ENCODE results near the gene MARVELD2. TPM values are rescaled to one million over a fixed set of nuclear protein-coding genes. Genes with fewer than 3 reads are reported as not detected.
A peak's percentile ranks its signal among the peaks of the same experiment; 100 is the strongest.
"Not testable (repeated sequence)": the region's sequence is repeated elsewhere in the genome, so short reads cannot be mapped to it uniquely, and the experiment has no call there.

The MARVELD2 gene
- total RNA-seq, 3 donors from 2014 or later: 22.9 to 63.1 (median 48.0) TPM

DNA sequence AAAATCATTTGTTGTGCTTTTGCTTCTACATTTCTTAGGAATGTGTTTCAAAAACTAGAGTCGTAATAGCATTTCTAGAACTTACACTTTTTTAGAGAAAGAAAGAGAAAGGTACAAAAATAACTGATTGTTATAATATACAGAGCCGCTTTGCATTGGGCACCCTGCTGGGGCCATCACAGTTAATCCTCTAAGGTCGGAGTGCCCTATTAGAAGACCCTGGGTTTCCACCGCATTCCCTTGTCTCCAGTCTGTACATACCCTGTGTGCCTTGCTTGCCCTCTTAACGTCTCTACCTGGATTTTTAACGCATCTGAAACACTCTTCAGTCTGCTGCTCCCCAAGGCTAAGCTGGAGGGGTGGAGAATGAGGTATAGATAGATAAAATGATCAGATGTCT is 1.3 kb downstream of the MARVELD2 start:
- intact Hi-C loops (cut with DNase I, micrococcal nuclease): no loop called here
- TF ChIP-seq, protein P1, sequence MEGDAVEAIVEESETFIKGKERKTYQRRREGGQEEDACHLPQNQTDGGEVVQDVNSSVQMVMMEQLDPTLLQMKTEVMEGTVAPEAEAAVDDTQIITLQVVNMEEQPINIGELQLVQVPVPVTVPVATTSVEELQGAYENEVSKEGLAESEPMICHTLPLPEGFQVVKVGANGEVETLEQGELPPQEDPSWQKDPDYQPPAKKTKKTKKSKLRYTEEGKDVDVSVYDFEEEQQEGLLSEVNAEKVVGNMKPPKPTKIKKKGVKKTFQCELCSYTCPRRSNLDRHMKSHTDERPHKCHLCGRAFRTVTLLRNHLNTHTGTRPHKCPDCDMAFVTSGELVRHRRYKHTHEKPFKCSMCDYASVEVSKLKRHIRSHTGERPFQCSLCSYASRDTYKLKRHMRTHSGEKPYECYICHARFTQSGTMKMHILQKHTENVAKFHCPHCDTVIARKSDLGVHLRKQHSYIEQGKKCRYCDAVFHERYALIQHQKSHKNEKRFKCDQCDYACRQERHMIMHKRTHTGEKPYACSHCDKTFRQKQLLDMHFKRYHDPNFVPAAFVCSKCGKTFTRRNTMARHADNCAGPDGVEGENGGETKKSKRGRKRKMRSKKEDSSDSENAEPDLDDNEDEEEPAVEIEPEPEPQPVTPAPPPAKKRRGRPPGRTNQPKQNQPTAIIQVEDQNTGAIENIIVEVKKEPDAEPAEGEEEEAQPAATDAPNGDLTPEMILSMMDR (IDR thresholded peaks at IDR 0.05): no peak
- Histone ChIP-seq H3K4me1 (ENCODE audit: low read depth) (no peaks in the 10 kb centered on the region), H3K36me3 (ENCODE audit: low read depth) (no peaks in the 10 kb centered on the region), H3K9me3 (no peaks in the 10 kb centered on the region), H3K4me3 (no peak overlapping the region)
- ATAC-seq: no peak
- DNase-seq: peak in 1 of 3 donors; percentile 15

DNA sequence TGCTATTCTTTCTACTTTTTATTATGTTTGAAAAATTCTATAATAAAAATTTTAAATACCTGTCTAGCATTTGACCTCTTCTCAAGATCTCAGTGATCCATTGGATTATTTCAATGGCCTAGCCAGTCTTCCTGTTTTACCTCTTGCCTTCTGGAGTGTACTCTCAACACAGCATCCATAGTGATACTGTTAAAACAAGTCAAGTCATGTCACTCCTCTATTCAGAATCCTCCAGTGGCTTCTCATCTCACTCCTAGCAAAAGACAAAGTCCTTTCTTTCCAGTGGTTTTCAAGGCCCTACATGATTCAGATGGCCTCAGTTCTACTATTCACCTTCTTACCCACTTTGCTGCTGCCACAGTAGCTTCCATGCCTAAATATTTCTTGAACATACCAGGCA is 1.8 kb downstream of the MARVELD2 start:
- H3K9me3 ChIP-seq: no peaks in the 10 kb centered on the region
- intact Hi-C loops (cut with DNase I, micrococcal nuclease): no loop called here

DNA sequence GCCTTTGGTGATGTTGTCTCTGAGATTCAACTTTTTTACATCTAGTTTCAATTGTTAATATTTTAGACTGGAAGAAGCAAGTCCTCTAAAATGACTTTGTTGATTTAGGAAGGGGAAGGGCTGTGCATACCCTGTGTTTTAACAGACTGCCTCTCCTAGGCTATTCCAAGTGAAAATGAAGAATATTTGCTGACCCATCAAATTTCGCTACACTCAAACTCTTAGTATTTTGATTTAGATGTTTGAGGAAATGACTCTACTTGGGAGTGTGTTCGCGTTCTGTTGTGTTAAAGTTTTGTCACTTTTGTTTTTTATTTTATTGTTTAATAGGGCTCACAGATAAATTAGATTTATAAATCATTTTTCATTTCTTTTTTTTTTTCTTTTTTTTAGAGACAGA is 3.6 kb downstream of the MARVELD2 start:
- intact Hi-C loops (cut with DNase I, micrococcal nuclease): no loop called here
- DNase-seq (no peak), ATAC-seq (no peak)
- H3K9me3 ChIP-seq: no peaks in the 10 kb centered on the region
- no peak overlapping the region for H3K4me3 ChIP-seq
- no peaks in the 10 kb centered on the region for H3K4me1 ChIP-seq (ENCODE audit: low read depth)
- TF ChIP-seq, protein P1 (IDR thresholded peaks at IDR 0.05): no peak
- H3K36me3 ChIP-seq (ENCODE audit: low read depth): no peaks in the 10 kb centered on the region

More for the DNA sequence above, 1.8 kb downstream of the MARVELD2 start:
- H3K4me1 ChIP-seq (ENCODE audit: low read depth): no peaks in the 10 kb centered on the region
- DNase-seq (no peak), ATAC-seq (no peak)
- no peak overlapping the region for H3K4me3 ChIP-seq
- no peaks in the 10 kb centered on the region for H3K36me3 ChIP-seq (ENCODE audit: low read depth)
- TF ChIP-seq, protein P1 (IDR thresholded peaks at IDR 0.05): no peak

DNA sequence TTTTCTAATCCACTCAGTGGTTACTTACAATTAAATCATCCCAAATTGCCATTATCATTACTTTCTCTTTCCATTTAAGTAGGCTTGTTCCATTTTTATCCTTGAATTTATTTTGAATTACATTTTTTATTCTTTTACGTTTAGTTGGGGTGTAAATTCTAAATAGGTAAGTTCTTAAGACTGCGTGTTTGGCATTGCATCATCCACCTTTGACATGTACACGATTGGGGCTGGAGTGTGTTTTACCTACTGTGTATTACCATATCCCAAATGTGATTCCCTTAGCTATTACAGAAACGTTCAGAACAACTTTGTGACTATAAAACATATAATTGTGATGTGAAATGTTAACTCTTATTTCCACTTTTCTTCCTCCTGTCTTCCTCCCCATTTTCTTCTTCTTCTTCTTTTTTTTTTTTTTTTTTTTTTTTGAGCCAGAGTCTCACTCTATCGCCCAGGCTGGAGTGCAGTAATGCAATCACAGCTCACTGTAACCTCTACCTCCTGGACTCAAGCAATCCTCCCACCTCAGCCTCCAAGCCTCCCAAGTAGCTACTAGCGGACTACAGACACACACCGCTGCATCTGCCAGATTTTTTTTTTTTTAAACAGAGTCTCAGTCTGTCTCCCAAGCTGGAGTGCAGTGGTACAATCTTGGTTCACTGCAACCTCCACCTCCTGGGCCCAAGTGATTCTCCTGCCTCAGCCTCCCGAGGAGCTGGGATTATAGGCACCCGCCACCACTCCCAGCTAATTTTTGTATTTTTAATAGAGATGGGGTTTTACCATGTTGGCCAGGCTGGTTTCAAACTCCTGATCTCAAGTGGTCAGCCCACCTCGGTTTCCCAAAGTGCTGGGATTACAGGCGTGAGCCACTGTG is 16.7 kb downstream of the MARVELD2 start:
- TF ChIP-seq, protein P1 (IDR thresholded peaks at IDR 0.05): no peak
- no peaks in the 10 kb centered on the region for H3K36me3 ChIP-seq (ENCODE audit: low read depth)
- DNase-seq: no peak
- H3K4me3 ChIP-seq: no peak overlapping the region
- intact Hi-C loops (cut with DNase I, micrococcal nuclease): no loop called here
- no peak for ATAC-seq
- no peaks in the 10 kb centered on the region for H3K9me3 ChIP-seq
- no peaks in the 10 kb centered on the region for H3K4me1 ChIP-seq (ENCODE audit: low read depth)

DNA sequence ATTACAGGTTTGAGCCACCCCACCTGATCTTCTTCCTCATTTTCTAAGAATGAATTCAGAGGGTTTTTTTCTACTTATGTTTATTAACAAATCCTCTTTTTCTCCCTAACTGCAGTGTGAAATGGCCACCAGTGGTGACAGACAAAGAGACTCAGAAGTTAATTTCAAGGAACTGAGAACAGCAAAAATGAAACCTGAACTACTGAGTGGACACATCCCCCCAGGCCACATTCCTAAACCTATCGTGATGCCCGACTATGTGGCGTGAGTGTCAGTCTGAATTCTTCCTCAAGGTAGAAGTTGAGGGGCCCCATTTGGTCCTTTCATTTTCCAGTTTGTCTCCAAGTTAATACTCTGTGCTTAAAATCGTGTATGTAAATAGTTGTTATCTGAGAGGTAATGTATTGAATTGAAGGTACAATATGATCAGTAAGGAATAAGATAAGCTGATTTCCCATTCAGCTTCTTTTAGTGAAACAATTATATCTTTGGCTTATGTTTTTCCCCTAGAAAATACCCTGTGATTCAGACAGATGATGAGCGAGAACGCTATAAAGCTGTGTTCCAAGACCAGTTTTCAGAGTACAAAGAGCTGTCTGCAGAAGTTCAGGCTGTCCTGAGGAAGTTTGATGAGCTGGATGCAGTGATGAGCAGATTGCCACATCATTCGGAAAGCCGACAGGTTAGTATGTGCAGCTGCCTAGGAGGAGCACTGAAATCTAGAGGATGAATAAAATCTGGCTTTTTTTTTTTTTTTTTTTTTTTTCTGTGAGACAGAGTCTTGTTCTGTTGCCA is 17.7 kb downstream of the MARVELD2 start:
- DNase-seq (no peak), ATAC-seq (no peak)
- H3K4me1 ChIP-seq (ENCODE audit: low read depth): no peaks in the 10 kb centered on the region
- TF ChIP-seq, protein P1 (IDR thresholded peaks at IDR 0.05): no peak
- no peak overlapping the region for H3K4me3 ChIP-seq
- intact Hi-C loops (cut with DNase I, micrococcal nuclease): no loop called here
- no peaks in the 10 kb centered on the region for H3K36me3 ChIP-seq (ENCODE audit: low read depth)
- H3K9me3 ChIP-seq: no peaks in the 10 kb centered on the region

DNA sequence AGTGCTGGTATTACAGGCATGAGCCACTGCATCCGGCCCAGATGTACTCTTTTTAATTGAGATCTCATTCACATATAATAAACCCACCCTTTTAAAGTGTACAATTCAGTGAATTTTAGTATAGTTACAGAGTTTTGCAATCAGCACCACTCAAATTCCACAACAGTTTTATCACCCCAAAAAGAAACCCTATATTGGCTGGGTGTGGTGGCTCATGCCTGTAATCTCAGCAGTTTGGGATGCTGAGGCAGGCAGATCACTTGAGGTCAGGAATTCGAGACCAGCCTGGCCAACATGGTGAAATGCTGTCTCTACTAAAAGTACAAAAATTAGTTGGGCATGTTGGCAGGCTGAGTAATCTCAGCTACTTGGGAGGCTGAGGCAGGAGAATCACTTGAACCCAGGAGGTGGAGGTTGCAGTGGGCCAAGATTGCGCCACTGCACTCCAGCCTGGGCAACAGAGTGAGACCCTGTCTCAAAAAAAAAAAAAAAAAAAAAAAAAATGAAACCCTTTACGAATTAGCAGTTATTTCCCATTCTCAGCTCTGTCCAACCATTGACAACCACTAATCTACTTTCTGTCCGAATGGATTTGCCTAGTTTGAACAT is 20.5 kb downstream of the MARVELD2 start:
- intact Hi-C loops (cut with DNase I, micrococcal nuclease): not testable (repeated sequence)

More for the DNA sequence above, 20.5 kb downstream of the MARVELD2 start:
- H3K4me3 ChIP-seq; DNase-seq; H3K9me3 ChIP-seq; H3K36me3 ChIP-seq (ENCODE audit: low read depth); ATAC-seq; H3K4me1 ChIP-seq (ENCODE audit: low read depth): not testable (repeated sequence)
